Measurements from ENCODE around the gene MUC4.
"Not testable (repeated sequence)": the region's sequence is repeated elsewhere in the genome, so short reads cannot be mapped to it uniquely, and the experiment has no call there.

Gene MUC4

GRCh38 chr3:195801251-195802183 lies 10.2 kb downstream of the MUC4 start:
- H3K9me3 ChIP-seq = no peaks in the 10 kb centered on the region
- TF ChIP-seq, protein P1, sequence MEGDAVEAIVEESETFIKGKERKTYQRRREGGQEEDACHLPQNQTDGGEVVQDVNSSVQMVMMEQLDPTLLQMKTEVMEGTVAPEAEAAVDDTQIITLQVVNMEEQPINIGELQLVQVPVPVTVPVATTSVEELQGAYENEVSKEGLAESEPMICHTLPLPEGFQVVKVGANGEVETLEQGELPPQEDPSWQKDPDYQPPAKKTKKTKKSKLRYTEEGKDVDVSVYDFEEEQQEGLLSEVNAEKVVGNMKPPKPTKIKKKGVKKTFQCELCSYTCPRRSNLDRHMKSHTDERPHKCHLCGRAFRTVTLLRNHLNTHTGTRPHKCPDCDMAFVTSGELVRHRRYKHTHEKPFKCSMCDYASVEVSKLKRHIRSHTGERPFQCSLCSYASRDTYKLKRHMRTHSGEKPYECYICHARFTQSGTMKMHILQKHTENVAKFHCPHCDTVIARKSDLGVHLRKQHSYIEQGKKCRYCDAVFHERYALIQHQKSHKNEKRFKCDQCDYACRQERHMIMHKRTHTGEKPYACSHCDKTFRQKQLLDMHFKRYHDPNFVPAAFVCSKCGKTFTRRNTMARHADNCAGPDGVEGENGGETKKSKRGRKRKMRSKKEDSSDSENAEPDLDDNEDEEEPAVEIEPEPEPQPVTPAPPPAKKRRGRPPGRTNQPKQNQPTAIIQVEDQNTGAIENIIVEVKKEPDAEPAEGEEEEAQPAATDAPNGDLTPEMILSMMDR (IDR thresholded peaks at IDR 0.05) = no peak
- no peak overlapping the region for H3K27ac ChIP-seq
- peaks cover 61% of the 10 kb centered on the region for H3K27me3 ChIP-seq
- H3K36me3 ChIP-seq = no peaks in the 10 kb centered on the region
- no peaks in the 10 kb centered on the region for H3K4me1 ChIP-seq (ENCODE audit: control insufficient read depth in 1 of 2, insufficient read depth in 1 of 2, low read depth in 1 of 2, low read length in 1 of 2)
- H3K4me3 ChIP-seq (ENCODE audit: low read depth in 1 of 2, low read length in 1 of 2) = no peak overlapping the region

- Histone ChIP-seq H3K4me3 (ENCODE audit: low read depth in 1 of 2, low read length in 1 of 2) (no peak overlapping the region), H3K27ac (no peak overlapping the region), H3K36me3 (no peaks in the 10 kb centered on the region), H3K27me3 (peaks cover 56% of the 10 kb centered on the region), H3K9me3 (no peaks in the 10 kb centered on the region), H3K4me1 (ENCODE audit: control insufficient read depth in 1 of 2, insufficient read depth in 1 of 2, low read depth in 1 of 2, low read length in 1 of 2) (no peaks in the 10 kb centered on the region)
- TF ChIP-seq, protein P1 (IDR thresholded peaks at IDR 0.05) = no peak
Measured at GRCh38 chr3:195800240-195800639, 11.5 kb downstream of the MUC4 start.

DNA sequence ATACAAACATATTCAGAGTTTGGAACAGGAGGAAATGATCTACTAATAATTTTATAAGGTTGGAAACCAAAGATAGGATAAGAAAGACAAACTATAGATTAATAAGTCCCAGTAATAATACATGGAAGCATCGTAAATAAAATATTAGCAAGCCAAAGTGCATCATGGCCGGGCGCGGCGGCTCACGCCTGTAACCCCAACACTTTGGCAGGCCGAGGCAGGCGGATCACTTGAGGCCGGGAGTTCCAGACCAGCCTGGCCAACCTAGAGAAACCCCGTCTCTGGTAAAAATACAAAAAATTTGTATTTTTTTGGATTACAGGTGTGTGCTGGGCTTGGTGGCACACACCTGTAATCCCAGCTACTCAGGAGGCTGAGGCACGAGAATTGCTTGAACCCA lies 14.9 kb downstream of the MUC4 start:
- H3K36me3 ChIP-seq = no peaks in the 10 kb centered on the region
- H3K4me3 ChIP-seq (ENCODE audit: low read depth in 1 of 2, low read length in 1 of 2) = no peak overlapping the region
- no peaks in the 10 kb centered on the region for H3K9me3 ChIP-seq
- no peak overlapping the region for H3K27ac ChIP-seq
- TF ChIP-seq, protein P1 (IDR thresholded peaks at IDR 0.05) = no peak
- peaks cover 33% of the 10 kb centered on the region for H3K27me3 ChIP-seq
- no peaks in the 10 kb centered on the region for H3K4me1 ChIP-seq (ENCODE audit: control insufficient read depth in 1 of 2, insufficient read depth in 1 of 2, low read depth in 1 of 2, low read length in 1 of 2)

DNA sequence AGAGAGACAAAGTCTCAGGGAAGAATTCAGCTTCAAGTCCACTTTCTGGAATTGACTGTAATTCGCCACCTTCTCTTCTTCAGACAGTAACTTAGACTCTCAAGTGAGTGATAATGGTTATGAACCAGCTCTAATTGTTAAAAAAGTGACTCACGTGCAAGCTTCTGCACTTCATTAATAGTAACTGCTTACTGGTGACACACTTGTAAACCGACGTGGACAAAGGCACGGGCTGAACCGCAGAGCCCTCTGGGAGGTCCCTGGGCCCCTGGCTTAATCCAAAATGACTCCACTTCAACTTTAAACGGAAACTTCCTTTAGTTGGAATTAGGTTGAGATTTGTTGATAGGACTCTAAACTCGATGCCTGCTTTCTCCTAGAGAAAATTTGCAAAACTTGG lies 17.0 kb downstream of the MUC4 start:
- no peaks in the 10 kb centered on the region for H3K4me1 ChIP-seq (ENCODE audit: control insufficient read depth in 1 of 2, insufficient read depth in 1 of 2, low read depth in 1 of 2, low read length in 1 of 2)
- TF ChIP-seq, protein P1 (IDR thresholded peaks at IDR 0.05) = no peak

GRCh38 chr3:195792621-195793020 lies 19.1 kb downstream of the MUC4 start:
- not testable (repeated sequence) for H3K9me3 ChIP-seq; H3K27ac ChIP-seq; H3K36me3 ChIP-seq; H3K4me3 ChIP-seq (ENCODE audit: low read depth in 1 of 2, low read length in 1 of 2); H3K4me1 ChIP-seq (ENCODE audit: control insufficient read depth in 1 of 2, insufficient read depth in 1 of 2, low read depth in 1 of 2, low read length in 1 of 2)
- H3K27me3 ChIP-seq = peaks cover 27% of the 10 kb centered on the region

More for the DNA sequence above, 17.0 kb downstream of the MUC4 start:
- Histone ChIP-seq H3K27ac (no peak overlapping the region), H3K36me3 (no peaks in the 10 kb centered on the region), H3K27me3 (peaks cover 27% of the 10 kb centered on the region), H3K4me3 (ENCODE audit: low read depth in 1 of 2, low read length in 1 of 2) (no peak overlapping the region), H3K9me3 (no peaks in the 10 kb centered on the region)

- Histone ChIP-seq H3K36me3 (no peaks in the 10 kb centered on the region), H3K9me3 (no peaks in the 10 kb centered on the region), H3K4me1 (ENCODE audit: control insufficient read depth in 1 of 2, insufficient read depth in 1 of 2, low read depth in 1 of 2, low read length in 1 of 2) (no peaks in the 10 kb centered on the region), H3K27me3 (peaks cover 23% of the 10 kb centered on the region), H3K4me3 (ENCODE audit: low read depth in 1 of 2, low read length in 1 of 2) (no peak overlapping the region), H3K27ac (no peak overlapping the region)
- TF ChIP-seq, protein P1 (IDR thresholded peaks at IDR 0.05) = no peak
Measured at GRCh38 chr3:195790901-195791300, 20.8 kb downstream of the MUC4 start.
